ENCODE data around the gene THSD4.

Gene THSD4

GRCh38 chr15:71686221-71687050 is 571.2 kb downstream of the THSD4 start:
- no peak for TF ChIP-seq CTCF (IDR thresholded peaks at IDR 0.05)

- TF ChIP-seq CTCF (IDR thresholded peaks at IDR 0.05) = no peak
Observed at GRCh38 chr15:71687902-71688508, 572.7 kb downstream of the THSD4 start.

GRCh38 chr15:71688509-71689094 is 573.3 kb downstream of the THSD4 start:
- no peak for TF ChIP-seq CTCF (IDR thresholded peaks at IDR 0.05)

- no peak for TF ChIP-seq CTCF (IDR thresholded peaks at IDR 0.05)
Observed at GRCh38 chr15:71691081-71691457, 575.8 kb downstream of the THSD4 start.

GRCh38 chr15:71691458-71692417 is 576.5 kb downstream of the THSD4 start:
- no peak for TF ChIP-seq CTCF (IDR thresholded peaks at IDR 0.05)

- no peak for TF ChIP-seq CTCF (IDR thresholded peaks at IDR 0.05)
Observed at GRCh38 chr15:71697236-71697635, 582.0 kb downstream of the THSD4 start.

GRCh38 chr15:71698030-71698429 is 582.8 kb downstream of the THSD4 start:
- no peak for TF ChIP-seq CTCF (IDR thresholded peaks at IDR 0.05)

Measured in LNCAP (cell line).